ENCODE measurements around the gene LOX.

Gene LOX

DNA sequence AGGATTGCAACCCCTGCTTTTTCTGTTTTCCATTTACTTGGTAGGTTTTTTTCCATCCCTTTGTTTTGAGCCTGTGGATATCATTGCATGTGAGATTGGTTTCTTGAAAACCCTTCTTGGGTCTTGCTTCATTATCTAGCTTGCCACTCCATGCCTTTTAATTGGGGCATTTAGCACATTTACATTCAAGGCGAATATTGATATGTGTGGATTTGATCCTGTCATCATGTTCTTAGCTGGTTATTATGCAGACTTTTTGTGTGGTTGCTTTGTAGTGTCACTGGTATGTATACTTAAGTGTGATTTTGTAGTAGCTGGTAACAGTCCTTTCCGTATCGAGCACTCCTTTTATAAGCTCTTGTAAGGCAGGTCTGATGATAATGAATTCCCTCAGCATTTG is 26.5 kb downstream of the LOX start:
- DNase-seq: no peak

DNA sequence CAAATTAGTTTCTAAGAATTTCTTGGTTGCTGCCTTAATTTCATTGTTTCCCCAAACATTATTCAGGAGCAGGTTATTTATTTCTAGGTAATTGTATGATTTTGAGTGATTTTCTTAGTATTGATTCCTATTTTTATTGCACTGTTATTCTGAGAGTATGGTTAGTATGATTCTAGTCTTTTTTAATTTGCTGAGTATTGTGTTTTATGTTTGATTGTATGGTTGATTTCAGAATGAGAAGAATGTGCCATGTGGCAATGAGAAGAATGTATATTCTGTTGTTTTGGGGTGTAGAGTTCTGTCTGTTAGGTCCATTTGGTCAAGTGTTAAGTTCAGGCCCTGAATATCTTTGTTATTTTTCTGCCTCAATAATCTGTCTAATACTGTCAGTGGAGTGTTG is 27.1 kb downstream of the LOX start:
- DNase-seq: no peak

DNA sequence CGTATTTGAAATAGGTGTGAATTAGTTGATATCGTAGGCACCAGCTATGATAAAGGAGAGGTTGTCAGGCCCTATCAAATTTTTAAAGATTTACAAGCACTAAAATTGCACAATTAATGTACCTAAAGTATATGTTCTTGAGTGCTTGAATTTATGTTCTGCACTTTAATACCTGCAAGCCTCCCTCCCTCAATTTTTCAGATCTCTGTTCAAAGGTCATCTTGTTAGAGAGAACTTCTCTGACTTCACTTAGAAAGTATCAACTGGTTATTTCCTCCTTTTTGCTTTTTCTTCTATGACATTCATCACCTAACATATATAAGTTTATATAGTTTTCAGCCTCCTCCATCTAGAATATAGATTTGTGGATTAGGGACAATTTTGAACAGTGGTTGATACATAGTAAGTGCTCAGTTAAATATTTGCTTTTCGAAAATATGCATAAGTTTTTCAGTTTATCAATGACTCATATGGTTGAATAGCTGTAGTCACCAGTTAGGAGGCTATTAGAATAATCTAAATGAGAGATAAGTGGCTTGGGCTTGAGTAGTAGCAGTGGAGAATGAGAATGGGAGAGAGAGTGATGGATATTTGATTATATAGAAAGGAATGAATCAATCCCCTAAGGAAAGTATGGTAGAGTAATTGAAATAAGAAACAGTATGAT is 37.3 kb downstream of the LOX start:
- no peak for DNase-seq

DNA sequence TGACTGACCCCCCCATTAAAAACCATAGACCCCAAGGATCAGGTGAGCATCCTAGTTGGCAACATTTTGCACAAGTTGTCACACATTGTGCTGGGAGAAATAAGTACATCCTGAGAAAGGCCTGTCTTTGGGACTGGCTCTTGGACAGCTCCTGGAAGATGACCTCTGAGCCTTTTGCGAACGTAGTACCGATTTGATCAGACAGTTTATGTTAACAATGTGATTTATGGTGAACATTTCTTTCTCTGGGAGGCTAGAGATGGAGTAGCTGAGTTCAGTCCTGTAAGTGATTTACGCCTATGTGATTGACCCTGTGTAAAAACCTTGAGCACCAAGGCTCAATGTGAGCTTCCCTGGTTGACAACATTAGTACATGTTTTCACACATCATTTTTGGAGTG is 41.7 kb downstream of the LOX start:
- no peak for DNase-seq

DNA sequence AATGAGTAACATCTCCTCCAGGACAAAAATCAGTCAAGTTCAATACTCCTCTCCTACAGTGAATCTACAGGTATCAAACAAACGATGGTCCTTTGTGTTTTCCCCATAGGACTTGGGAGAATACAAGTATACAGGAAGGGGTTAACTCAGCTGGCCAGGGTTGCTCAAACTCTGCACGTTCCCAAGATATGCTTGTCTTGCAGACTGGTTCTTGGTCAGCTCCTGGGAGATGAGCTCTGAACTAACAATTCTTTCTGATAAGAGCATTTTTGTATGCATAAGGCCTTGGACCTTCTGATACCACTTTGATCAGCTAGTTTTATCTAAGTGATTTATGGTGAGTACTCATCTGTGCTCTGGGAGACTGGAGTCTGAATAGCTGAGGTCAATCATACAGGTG is 42.1 kb downstream of the LOX start:
- DNase-seq: no peak

DNA sequence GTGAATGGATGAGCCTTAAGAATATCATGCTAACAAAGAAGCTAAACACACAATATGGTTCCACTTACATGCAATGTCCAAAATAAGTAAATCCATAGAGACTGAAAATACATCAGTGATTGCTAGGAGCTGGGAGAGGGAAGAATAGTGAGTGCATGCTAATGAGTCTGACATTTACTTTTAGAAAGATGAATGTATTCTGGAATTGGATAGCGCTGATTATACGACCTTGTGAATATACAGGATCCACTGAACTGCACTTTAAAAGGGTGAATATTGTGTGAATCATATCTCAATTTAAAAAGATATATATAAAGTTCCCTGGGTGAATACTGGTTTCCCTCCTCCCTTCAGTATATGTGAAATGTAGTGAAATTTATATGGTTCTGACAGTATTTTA is 46.2 kb downstream of the LOX start:
- DNase-seq: no peak

DNA sequence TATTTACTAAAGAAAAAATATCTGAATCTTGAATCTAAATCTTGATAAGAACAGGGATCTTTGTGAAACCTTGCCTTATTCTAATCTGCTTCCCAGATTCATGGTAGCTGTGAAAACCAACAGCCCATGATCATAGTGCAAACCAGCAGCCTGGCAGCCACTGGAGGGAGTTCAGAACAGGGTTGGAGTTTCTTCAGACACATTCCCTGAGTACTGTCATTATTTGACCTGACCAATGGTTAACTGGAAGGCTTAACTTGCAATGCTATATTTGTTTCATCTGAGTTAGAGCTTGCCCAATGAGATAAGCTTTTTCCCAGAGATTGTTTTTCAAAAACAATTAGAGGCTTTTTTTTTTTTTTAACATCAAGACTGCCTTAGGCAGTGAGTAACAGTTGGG is 47.8 kb downstream of the LOX start:
- DNase-seq: no peak

DNA sequence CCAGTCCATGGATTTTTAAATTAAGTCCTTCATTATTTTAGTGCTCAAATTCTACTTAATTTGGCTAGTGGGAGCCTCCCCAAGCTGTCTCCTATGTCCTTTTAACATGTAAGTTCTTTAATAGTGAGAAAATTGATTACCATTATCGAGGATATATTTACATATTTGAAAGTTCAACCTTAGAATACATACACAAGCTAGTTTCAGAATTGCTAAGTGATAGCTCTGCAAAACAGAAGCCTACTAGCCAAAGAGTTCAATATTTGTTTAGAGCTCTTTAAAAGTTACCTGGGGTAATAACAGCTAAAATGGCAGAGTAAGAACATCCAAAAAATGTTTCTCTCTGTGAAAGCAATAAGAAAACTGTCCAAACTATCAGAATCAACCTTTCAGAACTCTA is 48.2 kb downstream of the LOX start:
- DNase-seq: no peak

DNA sequence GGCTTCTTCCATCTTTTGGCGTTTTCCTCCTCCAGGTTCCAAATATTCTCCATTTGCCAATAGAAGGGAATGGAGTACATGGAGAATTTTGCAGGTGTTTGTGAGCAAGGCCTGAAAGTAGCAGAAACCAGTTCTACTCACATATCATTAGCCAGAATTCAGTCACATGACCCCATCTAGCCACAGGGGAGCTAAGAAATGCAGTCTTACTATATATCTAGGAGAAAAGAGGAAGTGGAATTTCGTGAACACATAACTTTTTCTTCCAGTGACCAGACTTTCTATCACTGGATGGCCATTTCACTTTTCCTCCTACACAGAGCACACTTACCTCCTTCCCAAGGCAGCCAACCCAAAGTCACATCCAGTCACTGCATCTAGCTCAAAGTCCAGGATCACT is 55.1 kb downstream of the LOX start:
- DNase-seq: no peak

DNA sequence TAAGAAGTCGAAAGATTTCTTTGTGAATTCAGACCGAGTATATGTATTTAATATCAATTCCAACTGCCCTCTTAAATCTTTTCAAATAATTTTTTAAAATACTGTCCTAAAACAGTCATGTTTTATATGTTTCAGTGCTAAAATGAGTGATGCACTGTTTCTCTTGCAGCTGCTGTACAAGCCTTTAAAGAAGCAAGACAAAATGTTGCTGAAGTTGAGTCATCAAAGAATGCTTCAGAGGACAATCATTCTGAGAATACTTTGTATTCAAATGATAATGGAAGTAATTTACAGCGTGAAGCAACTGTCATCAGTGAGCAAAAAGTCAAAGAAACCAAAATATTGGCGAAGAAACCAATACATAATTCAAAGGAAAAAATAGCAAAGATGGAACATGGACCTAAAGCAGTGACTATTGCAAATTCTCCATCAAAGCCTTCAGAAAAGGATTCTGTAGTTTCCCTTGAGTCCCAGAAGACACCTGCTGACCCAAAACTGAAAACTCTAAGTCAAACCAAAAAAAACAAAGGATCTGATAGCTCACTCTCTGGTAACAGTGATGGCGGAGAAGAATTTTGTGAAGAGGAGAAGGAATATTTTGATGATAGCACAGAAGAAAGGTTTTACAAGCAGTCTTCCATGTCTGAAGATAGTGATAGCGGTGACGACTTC is 58.0 kb downstream of the LOX start:
- DNase-seq: no peak

DNA sequence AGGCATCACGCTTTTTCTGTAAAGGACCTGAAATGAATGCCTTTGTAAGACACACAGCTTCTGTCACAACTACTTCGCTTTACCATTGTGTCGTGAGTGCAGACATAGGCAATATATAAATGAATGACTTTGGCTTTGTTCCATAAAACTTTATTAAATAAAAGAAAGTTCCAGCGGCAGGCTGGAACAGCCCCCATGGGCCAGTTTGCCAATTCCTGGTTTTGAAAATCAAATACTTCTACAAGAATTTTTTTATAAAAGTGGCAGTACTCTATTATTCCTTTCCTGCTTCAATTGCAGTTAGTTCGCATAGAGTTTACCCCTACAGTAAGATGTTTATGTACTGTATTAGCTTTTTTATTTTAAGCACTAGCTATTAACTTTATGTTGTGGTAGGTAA is 62.6 kb downstream of the LOX start:
- no peak for DNase-seq

DNA sequence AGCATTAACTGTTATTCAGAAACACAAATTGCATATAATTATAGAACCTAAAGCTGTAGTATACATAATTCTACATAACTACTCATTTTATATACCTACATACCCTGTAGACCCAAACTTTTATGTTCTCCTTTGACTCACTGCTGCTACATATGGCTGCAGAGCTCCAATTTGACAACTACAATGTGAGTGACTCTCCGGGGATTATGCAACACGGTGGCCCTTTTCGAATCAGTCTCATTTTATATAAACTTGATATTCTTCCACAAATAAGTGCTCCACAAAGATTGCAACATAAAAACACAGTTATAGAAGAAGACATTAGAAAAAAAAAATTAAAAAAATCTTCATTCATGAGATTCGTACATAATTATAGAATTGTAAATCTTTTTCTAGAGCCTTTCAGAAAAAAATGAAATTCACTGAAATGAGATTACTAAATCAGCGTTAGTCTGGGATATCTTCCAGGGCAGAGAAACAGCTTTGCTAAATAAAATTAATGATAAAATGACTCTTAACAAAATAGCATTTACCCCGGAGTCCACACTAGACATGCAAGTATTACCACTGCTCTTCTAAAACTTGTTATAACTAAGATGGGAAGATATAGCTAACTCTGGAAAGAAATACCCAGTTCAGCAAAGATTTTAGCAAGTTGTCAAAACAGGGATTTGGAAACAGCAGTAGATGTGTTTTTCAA is 63.7 kb downstream of the LOX start:
- no peak for DNase-seq

Data from hippocampal formation (tissue), 2 donors.